HepG2 (cell line): Measurements from ENCODE around the gene PLEKHN1.

Source experiments
- HOXA5 ChIP-seq: sonication (generic); formaldehyde crosslinking; IDR thresholded peaks from 2 replicates; pipeline ENCODE4 v1.4.0; 2020; ENCODE audit warnings: missing genetic modification reagents
- IRF1 ChIP-seq: sonication (generic); formaldehyde crosslinking; IDR thresholded peaks from 2 replicates; pipeline ENCODE4 v1.4.0; 2020; ENCODE audit warnings: low read depth, mild to moderate bottlenecking, missing genetic modification reagents
- MEIS1 ChIP-seq: sonication (generic); formaldehyde crosslinking; IDR thresholded peaks from 2 replicates; pipeline ENCODE4 v1.9.0; 2021; ENCODE audit warnings: mild to moderate bottlenecking, missing genetic modification reagents, moderate library complexity, borderline replicate concordance
- SALL1 ChIP-seq: sonication (generic); formaldehyde crosslinking; IDR thresholded peaks from 2 replicates; pipeline ENCODE4 v1.8.0; 2022; ENCODE audit warnings: mild to moderate bottlenecking, missing genetic modification reagents

GRCh38 chr1:1013922-1014648 is 47.8 kb downstream of the PLEKHN1 start:
- TF ChIP-seq HOXA5 (CRISPR knock-in tag): no peak
- no peak for TF ChIP-seq IRF1 (CRISPR knock-in tag)
- TF ChIP-seq MEIS1 (CRISPR knock-in tag): 0 out of 2 replicates have a peak, but pooled peaks have one; percentile 2
- no peak; the same call in 1 of the 2 replicates for TF ChIP-seq SALL1
